ENCODE data around the gene PGRMC2.

The PGRMC2 gene

DNA sequence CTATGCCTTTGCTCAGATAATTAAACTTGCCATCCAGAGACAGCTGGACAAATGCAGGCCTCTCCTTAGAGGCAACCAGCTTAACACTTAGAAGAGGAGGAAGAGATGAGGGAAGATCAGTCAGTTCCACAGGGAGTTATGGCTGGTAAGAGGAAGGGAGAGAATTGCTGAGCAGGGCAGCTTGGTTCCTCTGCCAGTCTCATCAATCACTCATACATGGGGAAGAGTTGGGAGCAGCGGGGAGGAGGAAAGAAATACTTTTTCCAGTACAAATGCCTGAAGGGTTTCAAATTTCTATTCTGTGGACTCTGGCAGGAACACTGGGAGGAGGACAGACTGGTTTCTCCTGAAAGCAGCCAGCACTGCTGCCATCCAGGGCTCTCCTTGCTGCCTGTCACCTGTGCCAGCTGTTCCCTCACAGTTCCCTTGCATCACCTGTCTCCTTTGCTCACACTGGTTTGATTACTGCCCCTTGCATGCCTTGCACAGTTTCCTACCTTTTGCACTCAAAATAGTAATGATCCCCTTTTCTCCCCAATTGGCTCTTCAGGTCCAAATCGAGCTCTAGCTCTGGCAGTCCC lies 59.5 kb downstream of the PGRMC2 start:
- DNase-seq (ENCODE audit: low read depth): no peak
- H3K4me3 ChIP-seq (ENCODE audit: low read depth, low read length): no peak overlapping the region
- TF ChIP-seq, protein P1, sequence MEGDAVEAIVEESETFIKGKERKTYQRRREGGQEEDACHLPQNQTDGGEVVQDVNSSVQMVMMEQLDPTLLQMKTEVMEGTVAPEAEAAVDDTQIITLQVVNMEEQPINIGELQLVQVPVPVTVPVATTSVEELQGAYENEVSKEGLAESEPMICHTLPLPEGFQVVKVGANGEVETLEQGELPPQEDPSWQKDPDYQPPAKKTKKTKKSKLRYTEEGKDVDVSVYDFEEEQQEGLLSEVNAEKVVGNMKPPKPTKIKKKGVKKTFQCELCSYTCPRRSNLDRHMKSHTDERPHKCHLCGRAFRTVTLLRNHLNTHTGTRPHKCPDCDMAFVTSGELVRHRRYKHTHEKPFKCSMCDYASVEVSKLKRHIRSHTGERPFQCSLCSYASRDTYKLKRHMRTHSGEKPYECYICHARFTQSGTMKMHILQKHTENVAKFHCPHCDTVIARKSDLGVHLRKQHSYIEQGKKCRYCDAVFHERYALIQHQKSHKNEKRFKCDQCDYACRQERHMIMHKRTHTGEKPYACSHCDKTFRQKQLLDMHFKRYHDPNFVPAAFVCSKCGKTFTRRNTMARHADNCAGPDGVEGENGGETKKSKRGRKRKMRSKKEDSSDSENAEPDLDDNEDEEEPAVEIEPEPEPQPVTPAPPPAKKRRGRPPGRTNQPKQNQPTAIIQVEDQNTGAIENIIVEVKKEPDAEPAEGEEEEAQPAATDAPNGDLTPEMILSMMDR (conservative IDR thresholded peaks at IDR 0.05; ENCODE audit: low read depth, low read length): no peak

DNA sequence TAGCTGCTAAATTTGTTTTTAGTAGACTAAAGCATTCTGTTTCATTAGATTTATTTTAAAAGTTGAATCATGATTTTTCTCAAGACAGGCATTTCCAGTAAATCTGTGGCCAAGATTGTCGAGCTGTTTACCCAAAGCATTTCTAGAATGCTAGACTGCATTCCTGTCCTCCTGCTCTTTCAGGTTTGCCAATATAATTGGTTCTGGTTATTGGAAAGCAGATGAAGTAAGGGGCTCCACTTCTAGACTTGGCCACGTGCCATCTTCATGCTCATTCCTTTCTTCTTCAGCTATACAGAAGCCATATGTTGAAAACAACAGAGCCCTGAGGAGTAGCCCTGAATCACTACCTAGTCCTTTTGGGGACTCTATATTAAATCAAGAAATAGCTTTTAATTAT lies 62.5 kb downstream of the PGRMC2 start:
- DNase-seq (ENCODE audit: low read depth): peak; percentile 93
- TF ChIP-seq, protein P1 (conservative IDR thresholded peaks at IDR 0.05; ENCODE audit: low read depth, low read length): no peak
- no peak overlapping the region for H3K4me3 ChIP-seq (ENCODE audit: low read depth, low read length)

DNA sequence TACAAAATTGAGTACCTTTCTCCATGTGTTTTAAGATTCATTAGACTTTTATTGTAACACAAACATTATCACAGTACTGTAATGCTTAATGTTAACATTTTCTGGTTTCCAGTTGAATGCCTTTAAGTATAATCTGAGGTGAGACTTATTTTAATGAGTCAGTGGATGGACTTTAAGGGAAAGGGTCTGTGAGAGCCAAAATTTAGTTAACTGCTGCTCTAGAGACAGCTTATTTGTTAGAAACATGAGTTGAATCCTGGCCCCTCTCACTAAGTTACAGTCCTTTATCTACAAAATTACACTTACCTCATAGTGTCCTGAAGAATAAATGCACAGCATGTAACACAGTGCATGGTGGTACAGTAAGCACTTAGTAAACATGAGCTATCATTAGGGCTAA lies 66.0 kb downstream of the PGRMC2 start:
- TF ChIP-seq, protein P1 (conservative IDR thresholded peaks at IDR 0.05; ENCODE audit: low read depth, low read length): no peak
- DNase-seq (ENCODE audit: low read depth): peak; percentile 18
- no peak overlapping the region for H3K4me3 ChIP-seq (ENCODE audit: low read depth, low read length)

DNA sequence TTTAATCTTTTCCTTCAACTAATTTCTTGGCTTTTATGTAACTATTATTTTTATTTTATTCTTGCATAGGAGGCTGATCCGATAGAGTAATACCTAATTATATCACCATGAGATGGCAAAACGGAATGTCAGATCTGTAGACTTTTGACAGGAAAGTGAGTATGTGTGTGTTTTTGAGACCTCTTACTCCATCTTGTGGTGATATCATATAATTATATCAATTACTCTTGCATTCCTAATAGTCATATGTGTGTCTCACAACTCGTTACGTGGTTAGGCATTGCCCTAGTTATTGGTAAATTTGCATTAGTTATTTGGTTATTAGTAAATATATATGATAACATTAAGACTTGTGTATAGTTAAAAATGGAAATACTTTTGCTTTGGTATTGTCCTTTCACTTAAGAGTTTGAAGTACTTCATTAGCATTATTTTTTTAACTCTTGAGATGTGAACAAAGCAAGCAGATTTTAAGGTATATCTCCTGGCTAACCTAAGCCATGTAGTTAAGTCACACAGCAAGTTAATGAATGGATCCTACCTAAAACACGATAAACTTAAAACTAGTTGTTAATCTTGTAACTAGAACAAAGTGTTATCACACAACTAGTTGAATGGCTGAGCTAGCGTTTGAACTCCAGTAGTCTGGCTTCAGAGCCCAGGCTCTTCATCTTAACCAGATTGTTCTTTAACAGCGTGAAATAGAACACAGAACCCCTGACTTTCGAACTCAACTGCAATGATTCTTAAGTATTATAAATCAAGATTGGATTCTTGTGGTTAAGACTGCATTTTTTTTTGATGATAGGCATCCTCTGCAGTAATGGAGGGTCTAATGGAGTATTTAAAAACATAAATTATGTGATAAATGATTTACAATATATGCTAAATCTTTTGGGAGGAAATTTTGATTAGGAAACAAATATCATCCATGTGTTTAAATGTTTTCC lies 67.1 kb downstream of the PGRMC2 start:
- DNase-seq (ENCODE audit: low read depth): peak; percentile 86
- no peak overlapping the region for H3K4me3 ChIP-seq (ENCODE audit: low read depth, low read length)
- TF ChIP-seq, protein P1 (conservative IDR thresholded peaks at IDR 0.05; ENCODE audit: low read depth, low read length): peak; percentile 39
